GM04503 (cell line): ENCODE data around the gene EFNB1.

Experiments used
- DNase-seq: peaks from one replicate; pipeline ENCODE4 v3.0.0-alpha.2; 2012; ENCODE audit warnings: low read depth

Gene EFNB1

DNA sequence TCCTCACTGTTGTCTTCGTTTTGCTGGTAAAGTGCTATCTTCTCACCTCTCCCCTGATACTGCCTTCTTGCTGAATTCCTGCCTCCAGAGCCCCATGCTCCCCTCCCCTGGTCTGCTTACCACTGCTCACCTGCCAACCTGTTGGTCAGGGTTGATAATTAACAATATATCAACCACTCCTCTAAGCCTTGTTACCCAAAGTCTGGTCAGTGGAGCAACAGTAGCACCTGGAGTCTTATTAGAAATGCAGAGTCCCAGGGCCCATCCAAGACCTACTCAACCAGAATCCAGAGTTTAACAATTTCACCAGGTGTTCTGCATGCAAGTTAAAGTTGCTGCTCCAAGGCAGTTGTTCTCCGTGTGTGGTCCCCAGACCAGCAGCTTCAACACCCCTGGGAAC lies 55.0 kb downstream of the EFNB1 start:
- no peak for DNase-seq

DNA sequence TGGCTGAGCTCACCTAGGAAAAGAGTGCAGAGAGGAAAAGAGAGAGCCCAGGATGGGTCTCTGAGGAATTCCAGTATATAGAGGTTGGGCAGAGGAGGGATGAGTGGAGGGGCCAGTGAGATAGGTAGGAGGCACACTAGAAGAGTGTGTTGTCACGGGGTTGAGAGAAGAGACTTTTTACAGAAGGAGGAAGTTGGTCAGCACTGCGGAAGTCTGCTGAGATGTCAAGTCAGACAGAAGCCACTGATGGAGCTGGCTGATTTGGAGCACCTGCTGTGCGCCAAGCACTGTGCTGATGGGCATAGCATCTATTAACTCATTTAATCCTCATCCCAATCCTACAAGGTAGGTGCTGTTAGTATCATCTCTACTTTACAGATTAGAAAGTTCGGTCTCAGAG lies 60.4 kb downstream of the EFNB1 start:
- DNase-seq = no peak
